ENCODE data around the gene ROPN1L. TPM values are rescaled to one million over a fixed set of nuclear protein-coding genes. Genes with fewer than 3 reads are reported as not detected.

Gene ROPN1L
- total and polyA plus RNA-seq, 10 donors = 2.0 to 27.9 (median 11.4) TPM

GRCh38 chr5:10434392-10434791, 7.3 kb upstream of the ROPN1L start:
- no peaks in the 10 kb centered on the region for H3K27me3 ChIP-seq (replicated peaks in 1 of 7)
- H3K4me3 ChIP-seq = no peak overlapping the region
- no peak for DNase-seq
- intact Hi-C loops (cut with DNase I; ENCODE audit: low total_unique reads) = loop anchor here (10.0 kb wide), 1 partner anchor 330 kb away; the partner anchor contains the start of gene DAP
- H3K27ac ChIP-seq = no peak overlapping the region
- H3K36me3 ChIP-seq = peaks cover 3 to 81% (median 50%) of the 10 kb centered on the region in 6 donors
- TF ChIP-seq POLR2A (IDR thresholded peaks at IDR 0.05) (no peak), POLR2AphosphoS5 (IDR thresholded peaks at IDR 0.05) (no peak), CTCF (IDR thresholded peaks at IDR 0.05 in 8 of 11, conservative IDR thresholded peaks at IDR 0.05 in 3 of 11) (no peak)
- H3K4me1 ChIP-seq = peaks cover 0 to 11% (median 0%) of the 10 kb centered on the region in 6 donors
- no peaks in the 10 kb centered on the region for H3K9me3 ChIP-seq
- 70 to 83% (median 74%) methylated on average over 5 of the region's 5 CpGs for WGBS, 5 donors

- WGBS, 5 donors = 61 to 84% (median 72%) methylated on average over 4 of the region's 4 CpGs
- no peak for DNase-seq
- intact Hi-C loops (cut with DNase I; ENCODE audit: low total_unique reads) = loop anchor here (10.0 kb wide), 1 partner anchor 326 kb away; the partner anchor contains the start of gene DAP
- Histone ChIP-seq H3K9me3 (no peaks in the 10 kb centered on the region), H3K36me3 (peaks cover 0 to 42% (median 19%) of the 10 kb centered on the region in 6 donors), H3K27ac (peak overlapping the region in 2 of 8 donors; percentile 1 to 22), H3K4me1 (peaks cover 7 to 42% (median 23%) of the 10 kb centered on the region in 6 donors), H3K27me3 (replicated peaks in 1 of 7) (no peaks in the 10 kb centered on the region), H3K4me3 (no peak overlapping the region)
- no peak for TF ChIP-seq POLR2AphosphoS5 (IDR thresholded peaks at IDR 0.05)
- TF ChIP-seq CTCF (IDR thresholded peaks at IDR 0.05 in 8 of 11, conservative IDR thresholded peaks at IDR 0.05 in 3 of 11) = no peak
- TF ChIP-seq POLR2A (IDR thresholded peaks at IDR 0.05) = no peak
These were observed 3.4 kb upstream of the ROPN1L start for GRCh38 chr5:10438301-10438700.

- 75 to 90% (median 84%) methylated on average over 4 of the region's 4 CpGs for WGBS, 5 donors
- no peak for DNase-seq
- Histone ChIP-seq H3K36me3 (peaks cover 0 to 28% (median 5%) of the 10 kb centered on the region in 6 donors), H3K4me3 (no peak overlapping the region), H3K27me3 (replicated peaks in 1 of 7) (no peaks in the 10 kb centered on the region), H3K9me3 (no peaks in the 10 kb centered on the region), H3K27ac (no peak overlapping the region), H3K4me1 (peaks cover 8 to 54% (median 34%) of the 10 kb centered on the region in 6 donors)
- peak in 1 of 3 donors; percentile 32 for TF ChIP-seq POLR2AphosphoS5 (IDR thresholded peaks at IDR 0.05)
- TF ChIP-seq CTCF (IDR thresholded peaks at IDR 0.05 in 8 of 11, conservative IDR thresholded peaks at IDR 0.05 in 3 of 11) = no peak
- TF ChIP-seq POLR2A (IDR thresholded peaks at IDR 0.05) = no peak
- intact Hi-C loops (cut with DNase I; ENCODE audit: low total_unique reads) = loop anchor here (10.0 kb wide), 1 partner anchor 325 kb away; the partner anchor contains the start of gene DAP
These were observed 2.0 kb upstream of the ROPN1L start for GRCh38 chr5:10439692-10440091.

- TF ChIP-seq POLR2A (IDR thresholded peaks at IDR 0.05) = no peak
- TF ChIP-seq POLR2AphosphoS5 (IDR thresholded peaks at IDR 0.05) = no peak
- no peak for TF ChIP-seq CTCF (IDR thresholded peaks at IDR 0.05 in 8 of 11, conservative IDR thresholded peaks at IDR 0.05 in 3 of 11)
- H3K36me3 ChIP-seq = peaks cover 0 to 23% (median 3%) of the 10 kb centered on the region in 6 donors
- H3K27ac ChIP-seq = peak overlapping the region in 7 of 8 donors; percentile 80 to 91 (median 86)
- WGBS, 5 donors = 67 to 82% (median 72%) methylated on average over 16 of the region's 16 CpGs
- intact Hi-C loops (cut with DNase I; ENCODE audit: low total_unique reads) = no loop called here
- no peaks in the 10 kb centered on the region for H3K9me3 ChIP-seq
- DNase-seq = no peak
- peak overlapping the region in 4 of 8 donors; percentile 61 to 96 (median 80) for H3K4me3 ChIP-seq
- H3K4me1 ChIP-seq = peaks cover 16 to 62% (median 42%) of the 10 kb centered on the region in 6 donors
- H3K27me3 ChIP-seq (replicated peaks in 1 of 7) = no peaks in the 10 kb centered on the region
These were observed 1.2 kb upstream of the ROPN1L start for GRCh38 chr5:10440367-10440990.
